Ramos (cell line): ENCODE results near the gene FHIT.
"Not testable (repeated sequence)": the region's sequence is repeated elsewhere in the genome, so short reads cannot be mapped to it uniquely, and the experiment has no call there.

Experiments
- in situ Hi-C: fragments of 300-500 bp; cut with MboI; formaldehyde crosslinking; loops from one replicate; pipeline ENCODE4 v1.14.3; 2022; ENCODE audit warnings: low sequenced_read_pairs; ENCODE audit not compliant: unreplicated experiment

The FHIT gene

GRCh38 chr3:60552581-60552980, 698.7 kb downstream of the FHIT start:
- in situ Hi-C loops: no loop called here

DNA sequence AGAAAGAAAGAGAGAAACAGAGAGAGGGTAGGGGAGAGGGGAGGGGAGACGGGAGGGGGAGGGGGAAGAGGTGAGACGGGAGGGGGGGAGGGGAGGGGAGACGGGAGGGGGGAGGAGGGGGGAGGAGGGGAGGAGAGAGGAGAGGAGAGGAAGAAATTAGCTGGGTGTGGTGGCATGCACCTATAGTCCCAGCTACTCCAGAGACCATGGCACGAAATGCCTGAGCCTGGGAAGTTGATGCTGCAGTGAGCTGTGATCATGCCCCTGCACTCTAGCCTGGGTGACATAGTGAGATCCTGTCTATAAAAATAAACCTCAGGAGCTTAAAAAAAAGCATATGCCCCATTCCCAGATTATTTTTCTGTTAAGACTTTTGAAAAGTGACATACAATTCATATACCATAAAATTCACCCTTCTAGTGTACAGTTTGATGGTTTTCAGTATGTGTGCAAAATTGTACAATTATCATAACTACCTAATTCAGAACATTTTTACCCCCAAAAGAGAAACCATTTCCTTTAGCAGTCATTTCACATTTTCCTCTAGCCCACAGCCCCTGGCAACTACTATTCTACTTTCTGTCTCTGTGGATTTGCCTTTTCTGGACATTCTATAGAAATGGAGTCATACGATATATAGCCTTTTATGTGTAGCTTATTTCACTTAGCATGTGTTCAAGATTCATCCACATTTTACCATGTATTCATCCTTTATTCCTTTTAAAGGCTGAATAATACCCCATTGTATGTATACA, 699.6 kb downstream of the FHIT start:
- in situ Hi-C loops: no loop called here

- in situ Hi-C loops: no loop called here
Measured at GRCh38 chr3:60549863-60550262, 701.4 kb downstream of the FHIT start.

- in situ Hi-C loops: no loop called here
Measured at GRCh38 chr3:60542995-60543394, 708.3 kb downstream of the FHIT start.

DNA sequence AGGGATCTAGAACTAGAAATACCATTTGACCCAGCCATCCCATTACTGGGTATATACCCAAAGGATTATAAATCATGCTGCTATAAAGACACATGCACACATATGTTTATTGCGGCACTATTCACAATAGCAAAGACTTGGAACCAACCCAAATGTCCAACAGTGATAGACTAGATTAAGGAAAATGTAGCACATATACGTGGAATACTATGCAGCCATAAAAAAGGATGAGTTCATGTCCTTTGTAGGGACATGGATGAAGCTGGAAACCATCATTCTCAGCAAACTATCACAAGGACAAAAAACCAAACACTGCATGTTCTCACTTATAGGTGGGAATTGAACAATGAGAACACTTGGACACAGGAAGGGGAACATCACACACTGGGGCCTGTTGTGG, 711.9 kb downstream of the FHIT start:
- in situ Hi-C loops: not testable (repeated sequence)

GRCh38 chr3:60536420-60536819, 714.8 kb downstream of the FHIT start:
- in situ Hi-C loops: no loop called here

DNA sequence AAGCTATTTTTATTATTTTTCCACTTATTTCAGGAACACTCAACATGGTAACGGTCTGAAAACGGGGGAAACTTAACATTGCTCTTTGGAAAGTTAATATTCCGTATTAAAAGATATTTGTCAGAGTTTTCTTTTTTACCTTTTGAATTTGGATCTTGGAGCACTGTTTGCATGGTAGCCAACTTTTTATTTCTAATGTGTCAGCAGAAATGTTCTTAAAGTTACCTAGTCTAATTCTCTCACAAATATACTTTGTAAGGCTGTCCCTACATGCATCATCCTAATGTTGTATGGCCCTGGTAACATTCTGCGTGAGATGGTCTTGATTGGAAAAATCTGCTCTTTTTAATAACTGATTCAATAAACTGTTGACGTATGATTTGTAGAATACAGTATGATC, 719.5 kb downstream of the FHIT start:
- in situ Hi-C loops: no loop called here

- in situ Hi-C loops: no loop called here
Measured at GRCh38 chr3:60528651-60529050, 722.6 kb downstream of the FHIT start.

GRCh38 chr3:60523536-60523935, 727.7 kb downstream of the FHIT start:
- in situ Hi-C loops: no loop called here

GRCh38 chr3:60517134-60517533, 734.1 kb downstream of the FHIT start:
- in situ Hi-C loops: no loop called here

DNA sequence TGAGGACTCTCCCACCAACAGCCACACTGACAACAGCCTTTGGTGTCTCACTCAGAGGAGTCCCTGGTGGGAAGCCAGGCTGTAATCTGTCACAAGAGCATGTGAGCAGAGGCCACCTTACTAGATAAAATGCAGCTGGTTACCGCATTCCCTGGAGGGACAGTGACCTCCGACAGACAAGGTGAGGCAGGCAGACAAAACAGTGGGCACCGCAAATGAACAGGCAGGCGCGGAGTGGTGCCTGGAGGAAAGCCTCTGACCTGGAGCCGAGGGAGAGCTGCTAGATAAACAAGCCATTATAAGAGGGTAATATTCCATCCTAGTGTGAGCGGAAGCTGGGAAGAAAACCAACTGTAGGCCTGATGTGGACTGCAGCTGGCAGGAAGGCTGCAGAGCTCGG, 736.4 kb downstream of the FHIT start:
- in situ Hi-C loops: no loop called here

- in situ Hi-C loops: no loop called here
Measured at GRCh38 chr3:60514085-60514649, 737.1 kb downstream of the FHIT start.

GRCh38 chr3:60513241-60513640, 738.0 kb downstream of the FHIT start:
- in situ Hi-C loops: no loop called here

GRCh38 chr3:60512506-60512905, 738.7 kb downstream of the FHIT start:
- in situ Hi-C loops: no loop called here

DNA sequence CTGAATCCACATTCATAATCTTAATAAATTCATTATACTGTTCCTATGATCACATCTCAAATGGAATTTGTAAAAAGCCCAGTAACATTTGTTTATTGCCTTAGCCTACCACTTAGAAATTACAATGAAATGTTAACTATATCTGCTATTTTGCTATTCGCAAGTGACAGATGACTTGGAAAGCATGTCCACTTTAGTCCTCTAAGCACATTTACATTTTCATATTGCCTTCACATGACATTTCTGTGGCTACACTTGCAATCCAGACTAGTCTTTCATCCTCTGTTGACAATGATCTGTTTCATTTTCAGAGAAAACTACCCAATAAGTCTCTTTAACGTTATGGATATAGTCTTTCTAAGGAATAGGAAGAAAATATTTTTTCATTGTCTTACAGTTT, 741.8 kb downstream of the FHIT start:
- in situ Hi-C loops: no loop called here

GRCh38 chr3:60504827-60505457, 746.3 kb downstream of the FHIT start:
- in situ Hi-C loops: no loop called here

DNA sequence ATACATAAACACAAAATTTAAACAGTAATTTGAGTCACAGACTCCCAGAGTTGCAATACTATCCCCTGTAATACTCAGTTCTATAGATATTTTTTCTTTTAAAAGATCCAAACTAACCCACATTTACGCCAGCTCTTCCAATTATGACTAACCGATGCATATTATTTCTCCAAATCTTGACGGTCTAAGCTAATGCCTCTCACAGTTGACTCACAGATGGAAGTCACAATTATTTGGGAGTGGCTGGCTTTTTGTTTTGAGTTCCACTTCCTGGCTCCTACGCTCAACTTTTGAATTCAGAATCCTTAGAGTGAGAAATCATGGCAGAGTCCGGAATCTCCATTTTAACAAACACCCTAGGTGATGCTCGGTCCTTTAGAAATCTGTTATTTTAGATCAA, 749.9 kb downstream of the FHIT start:
- in situ Hi-C loops: no loop called here

DNA sequence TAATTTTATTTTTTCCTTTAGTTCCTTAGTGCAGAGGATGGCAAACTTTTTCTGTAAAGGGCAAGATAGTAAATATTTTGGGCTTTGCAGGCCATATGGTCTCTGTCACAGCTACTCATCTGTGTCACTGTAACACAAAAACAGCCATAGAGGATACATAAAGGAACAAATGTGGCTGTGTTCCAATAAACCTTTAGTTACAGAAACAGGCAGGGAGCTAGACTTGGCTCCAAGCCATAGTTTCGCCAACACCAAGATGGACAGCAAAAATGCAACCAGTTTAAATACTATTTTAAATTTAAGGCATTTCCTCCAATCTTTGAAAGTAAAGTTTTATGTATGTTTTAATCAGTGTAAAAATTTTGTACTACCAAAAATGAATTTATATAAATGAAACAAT, 753.4 kb downstream of the FHIT start:
- in situ Hi-C loops: no loop called here

DNA sequence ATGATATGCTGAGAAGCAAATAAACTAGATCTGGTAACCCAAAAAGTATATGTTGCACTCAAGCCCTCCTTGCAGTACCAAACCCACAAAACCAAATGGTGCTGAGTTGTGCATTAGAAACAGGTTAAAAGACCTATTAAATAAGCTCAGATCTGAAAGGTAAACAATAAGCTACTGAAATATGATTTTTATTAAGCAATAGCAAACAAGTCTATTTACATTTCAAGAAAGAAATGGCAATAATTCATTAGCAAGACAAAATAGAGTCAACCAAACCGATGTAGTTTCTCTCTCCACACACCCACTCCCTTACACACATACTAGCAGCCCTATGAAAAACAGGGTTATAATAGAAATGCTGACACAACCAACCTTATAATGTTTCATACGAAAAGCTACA, 760.3 kb downstream of the FHIT start:
- in situ Hi-C loops: no loop called here

DNA sequence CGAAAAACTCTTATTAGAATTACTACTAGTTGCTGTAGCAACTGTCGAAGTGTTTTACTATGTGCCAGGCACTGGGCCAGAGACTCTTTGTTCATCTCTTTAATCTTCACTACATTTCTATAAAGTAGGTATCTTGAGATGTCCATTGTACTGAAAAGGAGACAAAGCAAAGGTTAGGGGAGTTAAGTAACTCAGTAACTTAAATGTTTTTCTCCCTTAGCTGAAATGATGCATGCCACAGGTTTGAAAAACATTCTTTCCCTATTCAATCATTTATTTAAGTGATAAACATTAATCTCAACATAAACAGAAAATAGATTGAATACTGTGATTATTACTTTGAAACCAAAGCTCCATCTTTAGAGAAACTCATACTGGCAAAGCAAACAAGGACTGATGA, 776.2 kb downstream of the FHIT start:
- in situ Hi-C loops: no loop called here

DNA sequence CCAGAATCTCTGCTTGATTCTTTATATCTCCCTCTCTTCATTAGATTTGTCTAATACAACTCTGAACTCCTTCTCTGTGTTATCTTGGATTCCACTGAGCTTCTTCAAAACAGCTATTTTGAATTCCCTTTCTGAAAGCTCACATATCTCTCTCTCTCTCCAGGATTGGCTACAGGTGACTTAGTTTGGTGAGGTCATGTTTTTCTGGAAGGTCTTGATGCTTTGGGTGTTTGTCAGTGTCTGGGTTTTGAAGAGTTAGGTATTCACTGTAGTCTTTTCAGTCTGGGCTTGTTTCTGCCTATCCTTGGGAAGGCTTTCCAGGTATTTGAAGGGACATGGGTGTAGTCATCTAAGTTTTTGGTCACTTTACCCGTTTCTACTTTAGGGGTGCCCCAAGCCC, 781.8 kb downstream of the FHIT start:
- in situ Hi-C loops: no loop called here

- in situ Hi-C loops: no loop called here
Measured at GRCh38 chr3:60463685-60464084, 787.6 kb downstream of the FHIT start.
